PC-3 (cell line): Measurements from ENCODE around the gene PPP1R9B. TPM values are rescaled to one million over a fixed set of nuclear protein-coding genes. Genes with fewer than 3 reads are reported as not detected.
A peak's percentile ranks its signal among the peaks of the same experiment; 100 is the strongest.

Source experiments
- ATAC-seq: fragments of 200-7000 bp; cut with Tn5 transposase; 2 replicates; pipeline ENCODE4 v1.9.1; 2020; ENCODE audit warnings: mild to moderate bottlenecking, moderate library complexity
- BruUV-seq: library from RNA; stranded (reverse); fragments of 400-500 nt; replicated peaks from 2 replicates; lab custom pipeline; 2021; lab: Mats Ljungman, UMichigan
- CTCF ChIA-PET: fragments of 300-600 bp; sonication (Branson Sonifier 250); formaldehyde crosslinking; loops from one replicate; lab custom pipeline; 2022; ENCODE audit warnings: antibody characterized with exemption; lab: Charles Lee
- POLR2A ChIA-PET: fragments of 300-600 bp; sonication (Branson Sonifier 250); formaldehyde crosslinking; loops from one replicate; lab custom pipeline; 2022; ENCODE audit warnings: antibody characterized with exemption; ENCODE audit not compliant: unreplicated experiment; lab: Charles Lee
- DNase-seq: peaks from one replicate; pipeline ENCODE4 v3.0.0-alpha.2; 2015
- H2AFZ ChIP-seq: fragments of 300-600 bp; sonication (generic); 2 replicates; pipeline ENCODE4 v1.6.0; 2016; ENCODE audit warnings: antibody characterized with exemption, low read length
- H3F3A ChIP-seq: fragments of 300-600 bp; sonication (generic); one replicate; pipeline ENCODE4 v1.6.0; 2017; ENCODE audit warnings: antibody characterized with exemption, low read length, control low read depth, mild to moderate bottlenecking; ENCODE audit not compliant: unreplicated experiment
- H3K27ac ChIP-seq: fragments of 300-600 bp; sonication (generic); 2 replicates; pipeline ENCODE4 v1.5.1; 2016; ENCODE audit warnings: mild to moderate bottlenecking, low read length
- H3K27me3 ChIP-seq: fragments of 300-600 bp; sonication (generic); 2 replicates; pipeline ENCODE4 v1.6.1; 2016; ENCODE audit warnings: low read length, mixed read lengths
- H3K36me3 ChIP-seq: fragments of 300-600 bp; sonication (generic); 2 replicates; pipeline ENCODE4 v1.6.1; 2016; ENCODE audit warnings: low read depth, mixed run types, low read length, mixed read lengths
- H3K4me1 ChIP-seq: fragments of 300-600 bp; sonication (generic); 2 replicates; pipeline ENCODE4 v1.5.1; 2016; ENCODE audit warnings: low read length; ENCODE audit not compliant: insufficient read depth
- H3K4me2 ChIP-seq: fragments of 300-600 bp; sonication (generic); 2 replicates; pipeline ENCODE4 v1.6.0; 2016; ENCODE audit warnings: low read length
- H3K4me3 ChIP-seq: fragments of 300-600 bp; sonication (generic); 2 replicates; pipeline ENCODE4 v1.5.1; 2016; ENCODE audit warnings: mild to moderate bottlenecking, low read length, mixed read lengths
- H3K79me2 ChIP-seq: fragments of 300-600 bp; sonication (generic); 2 replicates; pipeline ENCODE4 v1.6.1; 2017; ENCODE audit warnings: low read length, mixed read lengths
- H3K9ac ChIP-seq: fragments of 300-600 bp; sonication (generic); 2 replicates; pipeline ENCODE4 v1.6.0; 2016; ENCODE audit warnings: mild to moderate bottlenecking, low read length
- H3K9me2 ChIP-seq: fragments of 300-600 bp; sonication (generic); replicated peaks from 2 replicates; pipeline ENCODE4 v1.6.1; 2016; ENCODE audit warnings: mixed run types, low read length, mixed read lengths
- H3K9me3 ChIP-seq: fragments of 300-600 bp; sonication (generic); 2 replicates; pipeline ENCODE4 v1.6.1; 2016; ENCODE audit warnings: low read length, mixed read lengths
- H4K20me1 ChIP-seq: fragments of 300-600 bp; sonication (generic); 2 replicates; pipeline ENCODE4 v1.6.1; 2016; ENCODE audit warnings: low read length, mixed read lengths
- EZH2 ChIP-seq: fragments of 300-600 bp; sonication (generic); IDR thresholded peaks from one replicate; pipeline ENCODE4 v1.6.1; 2017; ENCODE audit warnings: antibody characterized with exemption, mild to moderate bottlenecking, low read length; ENCODE audit not compliant: unreplicated experiment
- EZH2phosphoT487 ChIP-seq: fragments of 300-600 bp; sonication (generic); IDR thresholded peaks from 2 replicates; pipeline ENCODE4 v1.6.1; 2018; ENCODE audit warnings: mild to moderate bottlenecking, antibody characterized with exemption, low read length, borderline replicate concordance
- intact Hi-C: fragments of 100-400 bp; cut with micrococcal nuclease; formaldehyde crosslinking; loops from 2 replicates; pipeline ENCODE4 v1.9.0; 2023
- total RNA-seq: library from RNA; depleted of rRNA; stranded (reverse); fragments of >200 nt; gene quantifications from 2 replicates; pipeline ENCODE4 v1.2.3, GENCODE V29; 2014
- TF ChIP-seq, protein P1 (sequence below): fragments of 300-600 bp; sonication (generic); conservative IDR thresholded peaks from 2 replicates; pipeline ENCODE4 v1.5.1; 2017; ENCODE audit warnings: antibody characterized with exemption, low read depth, mild to moderate bottlenecking, low read length

Gene PPP1R9B
- total RNA-seq, 1 experiment from 2014 or later, result 67.7 TPM

DNA sequence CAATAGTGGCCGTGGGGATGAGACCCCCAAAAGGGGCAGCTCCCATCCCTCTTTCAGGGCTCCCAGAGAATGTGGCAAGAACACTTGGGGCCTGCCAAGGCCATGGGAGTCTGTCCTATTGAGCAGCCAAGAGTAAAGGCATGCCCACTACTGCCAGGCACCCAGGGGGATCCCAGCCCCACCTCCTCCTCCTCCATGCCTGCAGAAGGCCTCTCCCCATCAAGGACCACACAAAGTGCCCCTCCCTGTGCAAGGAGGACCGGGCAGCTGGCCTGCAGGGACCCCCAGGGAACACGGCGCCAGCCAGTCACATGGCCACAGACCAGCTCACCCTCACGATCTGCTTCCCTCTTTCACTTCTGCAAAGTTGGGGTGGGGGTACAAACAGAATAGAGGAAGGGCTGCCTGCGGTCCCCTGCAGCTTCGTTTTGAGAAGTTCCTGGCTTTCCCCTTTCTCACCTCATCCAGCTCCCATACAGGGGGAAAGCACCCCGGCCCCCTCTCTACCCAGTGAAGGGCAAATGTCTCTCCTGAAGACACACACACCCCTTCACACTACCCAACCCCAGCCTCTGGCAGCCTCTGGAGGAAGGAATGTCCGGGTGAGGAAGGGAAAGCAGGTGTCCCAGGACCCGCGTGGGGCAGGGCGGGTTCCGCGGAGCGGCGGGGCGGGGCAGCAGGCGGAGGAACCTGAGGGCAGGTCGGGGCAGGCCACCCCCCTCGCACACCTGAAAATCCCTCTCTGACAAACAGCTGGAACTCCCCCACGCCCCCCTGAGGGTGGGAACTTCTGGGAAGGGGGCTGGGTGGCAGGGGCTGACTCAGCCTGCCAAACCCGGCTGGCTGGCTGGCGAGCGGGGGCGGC is 2.0 kb downstream of the PPP1R9B start:
- peaks cover 17% of the 10 kb centered on the region; the same call in 1 of the 2 replicates for H3K36me3 ChIP-seq
- ChIA-PET POLR2A (no interaction called here), CTCF (interaction anchor here (0.6 kb wide), 1 partner anchor 54 kb away, joined by 3 read pairs; no protein-coding TSS in a partner anchor)
- TF ChIP-seq, protein P1, sequence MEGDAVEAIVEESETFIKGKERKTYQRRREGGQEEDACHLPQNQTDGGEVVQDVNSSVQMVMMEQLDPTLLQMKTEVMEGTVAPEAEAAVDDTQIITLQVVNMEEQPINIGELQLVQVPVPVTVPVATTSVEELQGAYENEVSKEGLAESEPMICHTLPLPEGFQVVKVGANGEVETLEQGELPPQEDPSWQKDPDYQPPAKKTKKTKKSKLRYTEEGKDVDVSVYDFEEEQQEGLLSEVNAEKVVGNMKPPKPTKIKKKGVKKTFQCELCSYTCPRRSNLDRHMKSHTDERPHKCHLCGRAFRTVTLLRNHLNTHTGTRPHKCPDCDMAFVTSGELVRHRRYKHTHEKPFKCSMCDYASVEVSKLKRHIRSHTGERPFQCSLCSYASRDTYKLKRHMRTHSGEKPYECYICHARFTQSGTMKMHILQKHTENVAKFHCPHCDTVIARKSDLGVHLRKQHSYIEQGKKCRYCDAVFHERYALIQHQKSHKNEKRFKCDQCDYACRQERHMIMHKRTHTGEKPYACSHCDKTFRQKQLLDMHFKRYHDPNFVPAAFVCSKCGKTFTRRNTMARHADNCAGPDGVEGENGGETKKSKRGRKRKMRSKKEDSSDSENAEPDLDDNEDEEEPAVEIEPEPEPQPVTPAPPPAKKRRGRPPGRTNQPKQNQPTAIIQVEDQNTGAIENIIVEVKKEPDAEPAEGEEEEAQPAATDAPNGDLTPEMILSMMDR, result peak; percentile 31; the same call in 1 of the 2 replicates
- TF ChIP-seq EZH2, result no peak
- peak overlapping the region; percentile 7 for H3K27ac ChIP-seq
- H3K4me1 ChIP-seq, result peaks cover 37% of the 10 kb centered on the region
- H3K9ac ChIP-seq, result peak overlapping the region; percentile 87
- 0 out of 2 replicates have a peak overlapping the region, but pooled peaks have one; percentile 2 for H2AFZ ChIP-seq
- H3K9me2 ChIP-seq, result no peaks in the 10 kb centered on the region
- H3K9me3 ChIP-seq, result no peaks in the 10 kb centered on the region
- intact Hi-C loops, result no loop called here
- peaks cover 59% of the 10 kb centered on the region for H3K79me2 ChIP-seq
- BruUV-seq, result no TSS peak
- peak overlapping the region; percentile 99 for H3K4me2 ChIP-seq
- no peaks in the 10 kb centered on the region for H3K27me3 ChIP-seq
- H4K20me1 ChIP-seq, result peaks cover 38% of the 10 kb centered on the region
- no peaks in the 10 kb centered on the region for H3F3A ChIP-seq
- H3K4me3 ChIP-seq, result peak overlapping the region; percentile 90
- peak; percentile 69 for DNase-seq
- ATAC-seq, result peak; percentile 27

DNA sequence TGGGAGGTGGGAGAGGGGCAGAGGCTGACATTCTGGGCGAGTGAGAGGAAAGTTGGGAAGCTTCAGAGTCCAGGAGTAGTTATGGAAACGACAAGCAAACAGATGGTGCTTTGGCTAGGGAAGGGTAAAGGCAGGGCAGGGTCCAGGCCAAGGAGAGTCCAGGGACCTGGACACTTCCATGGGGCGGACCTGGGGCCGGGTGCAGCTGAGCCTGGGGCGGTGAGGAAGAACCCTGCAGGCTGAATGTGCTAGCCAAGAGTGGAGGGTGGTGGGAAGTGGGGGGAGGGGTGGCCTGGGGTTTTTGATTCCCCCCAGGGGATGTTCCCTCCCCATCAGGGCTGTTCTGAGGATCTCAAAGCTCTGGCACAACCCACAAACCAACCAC is 2.6 kb downstream of the PPP1R9B start:
- Histone ChIP-seq H3K9me2 (no peaks in the 10 kb centered on the region), H4K20me1 (peaks cover 38% of the 10 kb centered on the region), H3K4me1 (peaks cover 37% of the 10 kb centered on the region), H3K9me3 (no peaks in the 10 kb centered on the region), H3K36me3 (peaks cover 20% of the 10 kb centered on the region; the same call in 1 of the 2 replicates), H3K4me2 (peak overlapping the region; percentile 99), H3K27me3 (no peaks in the 10 kb centered on the region), H3K9ac (peak overlapping the region; percentile 87), H3F3A (no peaks in the 10 kb centered on the region), H3K79me2 (peaks cover 59% of the 10 kb centered on the region), H3K27ac (peak overlapping the region; percentile 7; the same call in 1 of the 2 replicates), H2AFZ (no peak overlapping the region), H3K4me3 (peak overlapping the region; percentile 90)
- no TSS peak for BruUV-seq
- ATAC-seq, result no peak
- intact Hi-C loops, result no loop called here
- TF ChIP-seq, protein P1, result no peak
- no peak for TF ChIP-seq EZH2
- TF ChIP-seq EZH2phosphoT487, result no peak
- no peak for DNase-seq
- CTCF ChIA-PET, result interaction anchor here (0.6 kb wide), 1 partner anchor 53 kb away, joined by 3 read pairs; no protein-coding TSS in a partner anchor
- POLR2A ChIA-PET, result interaction anchor here (0.6 kb wide), 1 partner anchor 102 kb away, joined by 3 read pairs; no protein-coding TSS in a partner anchor
